B cell (primary cell): ENCODE measurements around the gene TANGO6. TPM values are rescaled to one million over a fixed set of nuclear protein-coding genes. Genes with fewer than 3 reads are reported as not detected.

Experiments used
- ATAC-seq: fragments of 200-7000 bp; cut with Tn5 transposase; one replicate; pipeline ENCODE4 v1.10.0; 2021; ENCODE audit warnings: low read depth, mild to moderate bottlenecking, moderate number of reproducible peaks, moderate library complexity
- CTCF ChIA-PET: fragments of 350-600 bp; sonication (Branson Sonifier 250); formaldehyde crosslinking; loops from one replicate; lab custom pipeline; 2021; ENCODE audit warnings: antibody characterized with exemption, inconsistent platforms; lab: Charles Lee
- POLR2A ChIA-PET: fragments of 350-600 bp; sonication (Branson Sonifier 250); formaldehyde crosslinking; loops from one replicate; lab custom pipeline; 2021; ENCODE audit warnings: antibody characterized with exemption; lab: Charles Lee
- DNase-seq: peaks from one replicate; pipeline ENCODE4 v3.0.0; 2013
- H2AFZ ChIP-seq: 2 replicates; pipeline ENCODE4 v1.6.1; 2012; ENCODE audit warnings: mild to moderate bottlenecking, low read depth, low read length; ENCODE audit not compliant: insufficient read depth, poor library complexity, severe bottlenecking
- H3K27ac ChIP-seq, 2 donors: 1 replicate in 1 of 2; 2 replicates in 1 of 2; pipeline ENCODE4 v1.5.1; 2012 to 2013; ENCODE audit warnings: low read length in 2 of 2, mild to moderate bottlenecking in 2 of 2, moderate library complexity in 1 of 2
- H3K27me3 ChIP-seq, 4 experiments: fragments of 200-600 bp in 1 of 4; sonication (generic) in 1 of 4; replicated peaks in 1 of 4; 1 replicate in 2 of 4; 2 replicates in 2 of 4; pipeline versions ENCODE4 v1.6.1 to v1.7.0; 2013 to 2016; ENCODE audit warnings: low read length in 3 of 4, mild to moderate bottlenecking in 2 of 4, mixed read lengths in 1 of 4, moderate library complexity in 1 of 4; ENCODE audit not compliant: insufficient read depth in 4 of 4, control insufficient read depth in 3 of 4; ENCODE audit errors: control extremely low read depth in 1 of 4
- H3K36me3 ChIP-seq, 2 experiments: replicated peaks in 1 of 2; 1 replicate in 1 of 2; 2 replicates in 1 of 2; pipeline versions ENCODE4 v1.6.1 to v1.7.1; 2013; ENCODE audit warnings: low read length in 1 of 2; ENCODE audit not compliant: insufficient read depth in 2 of 2, control insufficient read depth in 1 of 2; ENCODE audit errors: control extremely low read depth in 1 of 2, extremely low read depth in 1 of 2
- H3K4me1 ChIP-seq, 2 donors: fragments of 200-600 bp in 1 of 2; sonication (generic) in 1 of 2; 1 replicate in 1 of 2; 2 replicates in 1 of 2; pipeline versions ENCODE4 v1.5.1 to v1.6.1; 2013 to 2017; ENCODE audit warnings: low read length in 2 of 2; ENCODE audit not compliant: control insufficient read depth in 2 of 2, insufficient read depth in 2 of 2
- H3K4me2 ChIP-seq: replicated peaks from 2 replicates; pipeline ENCODE3; 2012; ENCODE audit warnings: mild to moderate bottlenecking, low read depth, low read length; ENCODE audit not compliant: poor library complexity, severe bottlenecking
- H3K4me3 ChIP-seq, 5 experiments: fragments of 200-600 bp in 1 of 5; sonication (generic) in 1 of 5; 1 replicate in 3 of 5; 2 replicates in 2 of 5; pipeline versions ENCODE4 v1.5.1 to v1.7.0; 2011 to 2016; ENCODE audit warnings: low read length in 4 of 5, mild to moderate bottlenecking in 4 of 5, low read depth in 2 of 5, control low read depth in 1 of 5, moderate library complexity in 1 of 5; ENCODE audit not compliant: insufficient read depth in 1 of 5; ENCODE audit errors: control extremely low read depth in 1 of 5, extremely low read depth in 1 of 5
- H3K79me2 ChIP-seq: fragments of 200-600 bp; sonication (generic); one replicate; pipeline ENCODE4 v1.6.0; 2016; ENCODE audit warnings: low read length; ENCODE audit not compliant: control insufficient read depth, insufficient read depth
- H3K9ac ChIP-seq: fragments of 200-600 bp; sonication (generic); 2 replicates; pipeline ENCODE4 v1.6.1; 2017; ENCODE audit warnings: mild to moderate bottlenecking, low read length, moderate library complexity
- H3K9me3 ChIP-seq, 3 donors: one replicate each; pipeline versions ENCODE4 v1.6.1 to v1.7.1; 2013; ENCODE audit warnings: low read length in 2 of 3; ENCODE audit not compliant: control insufficient read depth in 2 of 3, insufficient read depth in 1 of 3; ENCODE audit errors: control extremely low read depth in 1 of 3
- H4K20me1 ChIP-seq: 2 replicates; pipeline ENCODE4 v1.6.0; 2012; ENCODE audit warnings: mild to moderate bottlenecking, low read length; ENCODE audit not compliant: insufficient read depth, control insufficient read depth, poor library complexity, severe bottlenecking
- H3K27ac Mint-ChIP-seq: one replicate; pipeline ENCODE4 v1.8.0; 2021; ENCODE audit warnings: mixed read lengths
- H3K27me3 Mint-ChIP-seq: one replicate; pipeline ENCODE4 v1.8.0; 2021; ENCODE audit warnings: mixed read lengths
- H3K4me1 Mint-ChIP-seq: one replicate; pipeline ENCODE4 v1.8.0; 2021; ENCODE audit warnings: mixed read lengths
- H3K4me3 Mint-ChIP-seq: one replicate; pipeline ENCODE4 v1.8.0; 2021; ENCODE audit warnings: mixed read lengths
- H3K9me3 Mint-ChIP-seq: one replicate; pipeline ENCODE4 v1.8.0; 2022; ENCODE audit warnings: mixed read lengths; ENCODE audit not compliant: insufficient read depth
- EZH2 ChIP-seq: IDR thresholded peaks from 2 replicates; pipeline ENCODE4 v1.6.1; 2012; ENCODE audit warnings: borderline replicate concordance, low read depth, mild to moderate bottlenecking, moderate library complexity, low read length; ENCODE audit not compliant: insufficient read depth, poor library complexity, severe bottlenecking
- WGBS: methylation state at CpG from one replicate; pipeline ENCODE4 v1.1.5; 2013; ENCODE audit warnings: missing lambda C conversion rate; ENCODE audit not compliant: insufficient coverage; 5-methylcytosine and 5-hydroxymethylcytosine counted together
- intact Hi-C: fragments of 100-400 bp; cut with micrococcal nuclease; formaldehyde crosslinking; loops from one replicate; pipeline ENCODE4 v1.10.0; 2022
- polyA plus RNA-seq: library from polyadenylated mRNA; depleted of rRNA; stranded (reverse); fragments of >200 nt; gene quantifications from 2 replicates; pipeline ENCODE4 v1.2.3, GENCODE V29; 2012
- total RNA-seq, 2 donors: library from RNA; stranded (reverse); fragments of 120-200 nt in 1 of 2; gene quantifications; 1 replicate in 1 of 2; 2 replicates in 1 of 2; pipeline versions ENCODE4 v1.2.3 to v1.2.4, GENCODE V29; 2013 to 2022
- TF ChIP-seq, protein P1 (sequence below): fragments of 200-600 bp; IDR thresholded peaks from one replicate; pipeline ENCODE4 v1.8.0; 2022; ENCODE audit warnings: antibody characterized with exemption, mild to moderate bottlenecking

The TANGO6 gene
- total and polyA plus RNA-seq, 2 donors (not counting 1 experiment from before 2014, with no cell fraction given): 8.0 to 42.8 TPM

DNA sequence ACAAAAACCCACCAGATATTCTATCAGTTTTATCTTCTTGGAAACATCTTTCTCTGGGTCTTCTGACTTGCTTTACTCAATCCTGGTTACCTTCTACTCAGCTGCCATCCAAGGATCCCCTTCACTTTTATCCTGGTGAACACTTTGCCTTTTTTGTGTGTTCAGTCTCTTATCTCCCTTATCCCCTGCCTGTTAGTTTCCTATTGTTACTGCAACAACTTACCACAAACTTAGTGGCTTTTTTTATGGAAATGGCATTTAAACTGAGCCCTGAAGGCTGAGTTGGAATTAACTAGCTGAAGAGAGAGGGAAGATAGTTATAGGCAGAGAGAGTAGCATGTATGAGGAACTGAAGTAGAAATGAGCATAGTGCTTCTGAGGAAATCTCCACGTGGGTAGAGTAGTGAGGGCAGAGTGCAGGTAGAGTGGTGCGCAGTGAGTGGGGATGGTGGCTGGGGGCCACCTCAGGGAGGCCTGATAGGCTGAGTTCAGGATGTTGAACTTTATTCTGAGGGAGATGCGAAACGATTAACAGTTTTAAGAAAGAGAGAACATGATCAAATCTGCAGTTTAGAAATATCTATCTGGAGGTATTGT, 26.3 kb downstream of the TANGO6 start:
- Histone ChIP-seq H3K79me2 (no peaks in the 10 kb centered on the region), H4K20me1 (no peaks in the 10 kb centered on the region), H2AFZ (no peak overlapping the region), H3K9ac (no peak overlapping the region), H3K27me3 (no peaks in the 10 kb centered on the region), H3K36me3 (peaks cover 2 to 15% of the 10 kb centered on the region in 2 experiments), H3K4me1 (peaks cover 0 to 5% of the 10 kb centered on the region in 2 donors), H3K9me3 (no peaks in the 10 kb centered on the region), H3K27ac (no peak overlapping the region), H3K4me3 (no peak overlapping the region), H3K4me2 (no peak overlapping the region)
- Mint-ChIP-seq H3K27me3 (no peaks in the 10 kb centered on the region), H3K4me3 (no peak overlapping the region), H3K27ac (no peak overlapping the region), H3K4me1 (peaks cover 6% of the 10 kb centered on the region), H3K9me3 (no peaks in the 10 kb centered on the region)
- ChIA-PET CTCF (no interaction called here), POLR2A (no interaction called here)
- DNase-seq: no peak
- TF ChIP-seq, protein P1, sequence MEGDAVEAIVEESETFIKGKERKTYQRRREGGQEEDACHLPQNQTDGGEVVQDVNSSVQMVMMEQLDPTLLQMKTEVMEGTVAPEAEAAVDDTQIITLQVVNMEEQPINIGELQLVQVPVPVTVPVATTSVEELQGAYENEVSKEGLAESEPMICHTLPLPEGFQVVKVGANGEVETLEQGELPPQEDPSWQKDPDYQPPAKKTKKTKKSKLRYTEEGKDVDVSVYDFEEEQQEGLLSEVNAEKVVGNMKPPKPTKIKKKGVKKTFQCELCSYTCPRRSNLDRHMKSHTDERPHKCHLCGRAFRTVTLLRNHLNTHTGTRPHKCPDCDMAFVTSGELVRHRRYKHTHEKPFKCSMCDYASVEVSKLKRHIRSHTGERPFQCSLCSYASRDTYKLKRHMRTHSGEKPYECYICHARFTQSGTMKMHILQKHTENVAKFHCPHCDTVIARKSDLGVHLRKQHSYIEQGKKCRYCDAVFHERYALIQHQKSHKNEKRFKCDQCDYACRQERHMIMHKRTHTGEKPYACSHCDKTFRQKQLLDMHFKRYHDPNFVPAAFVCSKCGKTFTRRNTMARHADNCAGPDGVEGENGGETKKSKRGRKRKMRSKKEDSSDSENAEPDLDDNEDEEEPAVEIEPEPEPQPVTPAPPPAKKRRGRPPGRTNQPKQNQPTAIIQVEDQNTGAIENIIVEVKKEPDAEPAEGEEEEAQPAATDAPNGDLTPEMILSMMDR: no peak
- TF ChIP-seq EZH2: no peak
- 94% methylated on average over 4 of the region's 4 CpGs for WGBS
- ATAC-seq: no peak
- intact Hi-C loops: no loop called here

DNA sequence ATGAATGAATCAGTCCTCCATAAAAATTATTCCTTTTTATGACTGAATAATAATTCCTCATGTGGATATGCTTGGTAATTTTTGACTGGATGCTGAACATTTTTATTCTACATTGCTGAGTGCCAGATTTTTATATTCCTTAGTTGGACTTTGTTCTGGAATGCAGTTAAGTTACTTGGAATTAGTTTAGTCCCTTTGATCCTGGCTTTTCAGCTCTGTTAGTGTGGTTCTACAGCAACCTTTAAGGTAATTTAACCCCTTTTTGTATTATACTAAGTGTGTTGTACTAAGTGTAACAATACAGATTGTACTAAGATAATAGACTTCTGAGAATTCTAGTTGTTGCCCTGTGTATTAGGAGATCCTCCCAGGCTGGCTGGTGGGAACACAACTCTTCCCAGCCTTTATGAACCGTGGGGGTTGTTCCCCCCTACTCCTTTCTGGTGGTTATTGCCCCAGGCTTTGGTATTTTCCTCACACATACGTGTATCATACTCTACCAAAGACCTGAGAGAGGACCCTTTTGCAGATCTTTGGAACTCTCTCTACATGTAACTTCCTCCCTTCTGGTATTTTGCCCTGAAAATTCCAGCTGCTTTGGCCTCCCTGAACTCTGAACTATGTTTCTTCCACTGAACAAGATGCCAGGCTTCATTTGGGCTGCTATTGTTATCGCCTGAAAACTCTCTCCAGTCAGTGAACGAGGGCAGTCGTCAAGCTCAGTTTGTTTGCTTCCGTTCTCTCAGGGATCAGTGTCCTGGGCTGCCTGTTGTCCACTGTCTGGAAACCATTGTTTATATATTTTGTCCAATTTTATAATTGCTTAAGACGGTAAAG, 30.5 kb downstream of the TANGO6 start:
- peaks cover 2 to 29% of the 10 kb centered on the region in 2 experiments for H3K36me3 ChIP-seq
- H3K4me2 ChIP-seq: no peak overlapping the region
- no peaks in the 10 kb centered on the region for H3K27me3 ChIP-seq
- no peaks in the 10 kb centered on the region for H4K20me1 ChIP-seq
- no peaks in the 10 kb centered on the region for H3K27me3 Mint-ChIP-seq
- intact Hi-C loops: no loop called here
- TF ChIP-seq, protein P1: no peak
- TF ChIP-seq EZH2: no peak
- CTCF ChIA-PET: no interaction called here
- H3K4me1 Mint-ChIP-seq: no peaks in the 10 kb centered on the region
- no peak overlapping the region for H2AFZ ChIP-seq
- 100% methylated on average over 4 of the region's 7 CpGs for WGBS
- H3K4me1 ChIP-seq: no peaks in the 10 kb centered on the region
- no peak for DNase-seq
- no peak overlapping the region for H3K27ac ChIP-seq
- H3K4me3 Mint-ChIP-seq: no peak overlapping the region
- no peak overlapping the region for H3K27ac Mint-ChIP-seq
- POLR2A ChIA-PET: no interaction called here
- no peak for ATAC-seq
- no peaks in the 10 kb centered on the region for H3K79me2 ChIP-seq
- H3K4me3 ChIP-seq: no peak overlapping the region
- no peak overlapping the region for H3K9ac ChIP-seq
- H3K9me3 Mint-ChIP-seq: no peaks in the 10 kb centered on the region
- no peaks in the 10 kb centered on the region for H3K9me3 ChIP-seq
